Measurements from ENCODE around the gene CDH1.

The CDH1 gene

DNA sequence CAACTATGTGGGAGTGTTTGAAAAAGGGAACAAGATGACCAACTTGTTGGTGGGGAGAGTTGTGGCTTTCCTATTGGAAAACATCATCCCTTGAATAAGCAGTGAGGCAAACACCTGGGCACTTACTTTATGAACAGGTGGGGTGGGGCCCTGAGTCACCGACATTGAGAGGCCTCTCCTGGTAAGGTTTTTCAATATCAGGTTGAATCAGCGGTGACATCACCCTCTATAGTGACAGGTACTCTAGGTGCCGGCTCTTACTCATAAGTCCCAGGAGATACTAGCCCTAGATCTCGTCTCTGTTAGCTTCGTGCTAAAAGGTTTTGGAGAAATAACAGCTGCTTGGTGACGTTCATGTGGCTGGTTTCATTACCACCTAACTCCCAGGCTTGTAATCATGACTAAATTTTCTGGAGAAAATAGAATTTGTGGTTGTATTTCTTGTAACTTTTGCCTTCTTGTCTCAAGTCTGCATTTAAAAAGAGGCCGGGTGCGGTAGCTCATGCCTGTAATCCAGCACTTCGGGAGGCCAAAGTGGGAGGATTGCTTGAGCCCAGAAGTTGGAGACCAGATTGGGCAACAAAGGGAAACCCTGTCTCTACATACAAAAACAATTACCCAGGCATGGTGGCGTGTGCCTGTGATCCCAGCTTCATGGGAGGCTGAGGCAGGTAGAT lies 19.3 kb downstream of the CDH1 start:
- peaks cover 8% of the 10 kb centered on the region for H3K4me1 Mint-ChIP-seq
- H3K36me3 Mint-ChIP-seq (ENCODE audit: low read depth) = no peaks in the 10 kb centered on the region
- no peak overlapping the region for H3K4me3 Mint-ChIP-seq
- H3K27ac Mint-ChIP-seq = no peak overlapping the region
- no peaks in the 10 kb centered on the region for H3K27me3 Mint-ChIP-seq (ENCODE audit: low read depth)
- TF ChIP-seq, protein P1, sequence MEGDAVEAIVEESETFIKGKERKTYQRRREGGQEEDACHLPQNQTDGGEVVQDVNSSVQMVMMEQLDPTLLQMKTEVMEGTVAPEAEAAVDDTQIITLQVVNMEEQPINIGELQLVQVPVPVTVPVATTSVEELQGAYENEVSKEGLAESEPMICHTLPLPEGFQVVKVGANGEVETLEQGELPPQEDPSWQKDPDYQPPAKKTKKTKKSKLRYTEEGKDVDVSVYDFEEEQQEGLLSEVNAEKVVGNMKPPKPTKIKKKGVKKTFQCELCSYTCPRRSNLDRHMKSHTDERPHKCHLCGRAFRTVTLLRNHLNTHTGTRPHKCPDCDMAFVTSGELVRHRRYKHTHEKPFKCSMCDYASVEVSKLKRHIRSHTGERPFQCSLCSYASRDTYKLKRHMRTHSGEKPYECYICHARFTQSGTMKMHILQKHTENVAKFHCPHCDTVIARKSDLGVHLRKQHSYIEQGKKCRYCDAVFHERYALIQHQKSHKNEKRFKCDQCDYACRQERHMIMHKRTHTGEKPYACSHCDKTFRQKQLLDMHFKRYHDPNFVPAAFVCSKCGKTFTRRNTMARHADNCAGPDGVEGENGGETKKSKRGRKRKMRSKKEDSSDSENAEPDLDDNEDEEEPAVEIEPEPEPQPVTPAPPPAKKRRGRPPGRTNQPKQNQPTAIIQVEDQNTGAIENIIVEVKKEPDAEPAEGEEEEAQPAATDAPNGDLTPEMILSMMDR (IDR thresholded peaks at IDR 0.05; ENCODE audit: unreplicated experiment in 3 of 3) = no peak
- no peaks in the 10 kb centered on the region for H3K9me3 Mint-ChIP-seq

GRCh38 chr16:68757625-68757935 lies 20.5 kb downstream of the CDH1 start:
- H3K27ac Mint-ChIP-seq = no peak overlapping the region
- TF ChIP-seq, protein P1 (IDR thresholded peaks at IDR 0.05; ENCODE audit: unreplicated experiment in 3 of 3) = no peak
- H3K27me3 Mint-ChIP-seq (ENCODE audit: low read depth) = no peaks in the 10 kb centered on the region
- H3K4me1 Mint-ChIP-seq = peaks cover 10% of the 10 kb centered on the region
- H3K9me3 Mint-ChIP-seq = no peaks in the 10 kb centered on the region
- H3K4me3 Mint-ChIP-seq = no peak overlapping the region
- H3K36me3 Mint-ChIP-seq (ENCODE audit: low read depth) = no peaks in the 10 kb centered on the region

- TF ChIP-seq, protein P1 (IDR thresholded peaks at IDR 0.05; ENCODE audit: unreplicated experiment in 3 of 3) = no peak
These were observed 22.0 kb downstream of the CDH1 start for GRCh38 chr16:68759062-68759461.

DNA sequence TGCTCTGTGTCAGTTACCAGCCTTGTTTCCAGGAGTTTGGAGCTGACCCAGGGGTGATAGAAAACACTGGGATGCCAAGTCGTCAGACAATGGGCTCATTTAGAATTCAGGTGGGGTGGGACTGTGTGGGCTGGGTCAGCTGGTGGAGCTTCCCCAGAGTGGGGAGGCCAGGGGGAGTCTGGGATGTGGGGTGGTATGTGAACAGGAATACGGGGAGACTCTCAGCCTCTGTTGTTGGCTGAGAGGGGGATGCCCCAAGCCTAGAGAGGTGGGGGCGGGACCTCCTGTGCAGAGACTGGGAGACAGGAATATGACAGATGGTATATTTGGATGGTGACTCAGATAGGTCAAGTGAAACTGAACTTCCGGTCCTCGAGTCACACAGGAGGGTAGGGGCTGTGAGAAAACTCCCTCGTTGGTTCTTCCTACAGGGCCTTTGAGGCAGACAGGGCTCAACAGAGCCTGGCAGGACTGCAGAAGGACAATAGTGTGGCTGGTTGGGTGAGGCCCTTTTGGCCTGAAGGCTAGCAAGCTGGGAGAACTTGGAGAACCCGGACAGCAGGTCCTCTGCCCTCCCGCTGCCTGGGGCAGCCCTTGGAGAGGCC lies 23.7 kb downstream of the CDH1 start:
- Mint-ChIP-seq H3K4me3 (no peak overlapping the region), H3K9me3 (no peaks in the 10 kb centered on the region), H3K36me3 (ENCODE audit: low read depth) (no peaks in the 10 kb centered on the region), H3K27ac (no peak overlapping the region), H3K4me1 (peaks cover 28% of the 10 kb centered on the region), H3K27me3 (ENCODE audit: low read depth) (no peaks in the 10 kb centered on the region)
- TF ChIP-seq, protein P1 (IDR thresholded peaks at IDR 0.05; ENCODE audit: unreplicated experiment in 3 of 3) = no peak

More at GRCh38 chr16:68759062-68759461, 22.0 kb downstream of the CDH1 start:
- Mint-ChIP-seq H3K9me3 (no peaks in the 10 kb centered on the region), H3K4me1 (peaks cover 17% of the 10 kb centered on the region), H3K27me3 (ENCODE audit: low read depth) (no peaks in the 10 kb centered on the region), H3K27ac (no peak overlapping the region), H3K36me3 (ENCODE audit: low read depth) (no peaks in the 10 kb centered on the region), H3K4me3 (no peak overlapping the region)

DNA sequence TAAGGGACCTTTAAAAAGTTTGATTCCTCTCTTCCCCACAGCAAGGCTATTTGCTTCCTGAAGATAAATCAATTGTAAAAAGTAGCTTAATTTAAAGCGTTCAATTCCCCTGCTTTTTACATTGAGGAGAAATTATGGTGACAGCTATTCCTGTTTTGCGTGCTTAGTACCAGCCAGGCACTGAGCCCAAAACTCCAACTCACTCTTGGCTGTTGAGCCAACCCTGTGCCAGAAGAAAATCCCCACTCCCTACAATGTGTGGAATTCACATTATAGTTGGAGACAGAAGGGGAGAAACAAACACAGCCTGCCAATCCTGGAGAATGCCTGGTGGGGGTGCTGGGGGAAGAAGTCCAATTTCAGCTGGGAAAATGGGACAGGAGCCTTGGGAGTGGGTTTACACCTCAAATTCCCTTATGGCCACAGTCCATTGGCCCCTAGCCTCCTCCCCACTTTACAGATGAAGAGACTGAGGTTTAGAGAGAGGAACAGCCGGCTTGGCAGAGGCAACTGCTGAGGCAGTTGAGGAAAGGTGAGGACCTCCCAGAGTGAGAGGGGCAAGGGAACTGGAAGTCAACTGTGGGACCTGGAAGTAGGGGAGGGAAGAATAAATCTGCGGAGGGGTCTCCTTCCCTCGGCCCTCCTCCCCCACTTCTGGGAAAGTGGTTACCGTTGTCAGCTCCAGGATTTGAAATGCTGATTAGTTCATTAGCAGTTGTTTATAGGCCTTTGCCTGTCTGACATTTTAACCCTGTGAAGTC lies 26.1 kb downstream of the CDH1 start:
- Mint-ChIP-seq H3K9me3 (no peaks in the 10 kb centered on the region), H3K4me1 (peaks cover 29% of the 10 kb centered on the region), H3K36me3 (ENCODE audit: low read depth) (no peaks in the 10 kb centered on the region), H3K4me3 (peak overlapping the region in 1 of 3 experiments; percentile 43), H3K27ac (peak overlapping the region in 2 of 3 experiments; percentile 6 to 55), H3K27me3 (ENCODE audit: low read depth) (peaks cover 3% of the 10 kb centered on the region)
- TF ChIP-seq, protein P1 (IDR thresholded peaks at IDR 0.05; ENCODE audit: unreplicated experiment in 3 of 3) = no peak
